ENCODE results near the gene LCN1.

- TF ChIP-seq, protein P1, sequence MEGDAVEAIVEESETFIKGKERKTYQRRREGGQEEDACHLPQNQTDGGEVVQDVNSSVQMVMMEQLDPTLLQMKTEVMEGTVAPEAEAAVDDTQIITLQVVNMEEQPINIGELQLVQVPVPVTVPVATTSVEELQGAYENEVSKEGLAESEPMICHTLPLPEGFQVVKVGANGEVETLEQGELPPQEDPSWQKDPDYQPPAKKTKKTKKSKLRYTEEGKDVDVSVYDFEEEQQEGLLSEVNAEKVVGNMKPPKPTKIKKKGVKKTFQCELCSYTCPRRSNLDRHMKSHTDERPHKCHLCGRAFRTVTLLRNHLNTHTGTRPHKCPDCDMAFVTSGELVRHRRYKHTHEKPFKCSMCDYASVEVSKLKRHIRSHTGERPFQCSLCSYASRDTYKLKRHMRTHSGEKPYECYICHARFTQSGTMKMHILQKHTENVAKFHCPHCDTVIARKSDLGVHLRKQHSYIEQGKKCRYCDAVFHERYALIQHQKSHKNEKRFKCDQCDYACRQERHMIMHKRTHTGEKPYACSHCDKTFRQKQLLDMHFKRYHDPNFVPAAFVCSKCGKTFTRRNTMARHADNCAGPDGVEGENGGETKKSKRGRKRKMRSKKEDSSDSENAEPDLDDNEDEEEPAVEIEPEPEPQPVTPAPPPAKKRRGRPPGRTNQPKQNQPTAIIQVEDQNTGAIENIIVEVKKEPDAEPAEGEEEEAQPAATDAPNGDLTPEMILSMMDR (IDR thresholded peaks at IDR 0.05), result no peak
- no peak for TF ChIP-seq POLR2A (IDR thresholded peaks at IDR 0.05)
These were observed 34.7 kb downstream of the LCN1 start for GRCh38 chr9:135555910-135556309.

Measured in esophagus squamous epithelium (tissue), 4 donors.